HepG2 (cell line): ENCODE measurements around the gene SARS2. TPM values are rescaled to one million over a fixed set of nuclear protein-coding genes. Genes with fewer than 3 reads are reported as not detected.

Experiments used
- ARNT2 ChIP-seq: sonication (generic); formaldehyde crosslinking; IDR thresholded peaks from 2 replicates; pipeline ENCODE4 v1.8.0; 2022; ENCODE audit warnings: mild to moderate bottlenecking, low read depth, missing genetic modification reagents, moderate library complexity
- EEA1 ChIP-seq: sonication (generic); formaldehyde crosslinking; IDR thresholded peaks from 2 replicates; pipeline ENCODE4 v1.5.1; 2020; ENCODE audit warnings: mild to moderate bottlenecking, missing genetic modification reagents, borderline replicate concordance
- HNRNPLL ChIP-seq: fragments of 200-400 bp; formaldehyde crosslinking; IDR thresholded peaks from 2 replicates; pipeline ENCODE4 v1.6.1; 2017; ENCODE audit warnings: mild to moderate bottlenecking, low read depth, low read length; ENCODE audit not compliant: poor library complexity, severe bottlenecking
- ISL2 ChIP-seq: sonication (generic); formaldehyde crosslinking; IDR thresholded peaks from 2 replicates; pipeline ENCODE4 v1.5.0; 2020; ENCODE audit warnings: missing genetic modification reagents
- POLR2G ChIP-seq: fragments of 200-400 bp; formaldehyde crosslinking; IDR thresholded peaks from 2 replicates; pipeline ENCODE4 v1.6.1; 2018; ENCODE audit warnings: mild to moderate bottlenecking, low read depth, low read length, moderate library complexity
- RFXAP ChIP-seq: sonication (generic); formaldehyde crosslinking; IDR thresholded peaks from 2 replicates; pipeline ENCODE4 v1.4.0; 2020; ENCODE audit warnings: missing genetic modification reagents, borderline replicate concordance
- STAT5B ChIP-seq: sonication (generic); formaldehyde crosslinking; IDR thresholded peaks from 2 replicates; pipeline ENCODE4 v1.4.0; 2020; ENCODE audit warnings: missing genetic modification reagents
- TMF1 ChIP-seq: sonication (generic); formaldehyde crosslinking; IDR thresholded peaks from 2 replicates; pipeline ENCODE4 v1.8.1; 2022; ENCODE audit warnings: low read depth, missing genetic modification reagents
- ZFP36L1 ChIP-seq: sonication (generic); formaldehyde crosslinking; IDR thresholded peaks from 2 replicates; pipeline ENCODE4 v1.8.0; 2022; ENCODE audit warnings: mild to moderate bottlenecking, missing genetic modification reagents, moderate library complexity
- ZMYM4 ChIP-seq: sonication (generic); formaldehyde crosslinking; IDR thresholded peaks from 2 replicates; pipeline ENCODE4 v1.8.1; 2023; ENCODE audit warnings: mild to moderate bottlenecking, missing genetic modification reagents
- ZNF430 ChIP-seq: sonication (generic); formaldehyde crosslinking; IDR thresholded peaks from 2 replicates; pipeline ENCODE4 v1.9.0; 2021; ENCODE audit warnings: mild to moderate bottlenecking, missing genetic modification reagents
- ZNF44 ChIP-seq: sonication (generic); formaldehyde crosslinking; IDR thresholded peaks from 2 replicates; pipeline ENCODE4 v1.5.1; 2020; ENCODE audit warnings: mild to moderate bottlenecking, missing genetic modification reagents
- ZNF501 ChIP-seq: sonication (generic); formaldehyde crosslinking; IDR thresholded peaks from 2 replicates; pipeline ENCODE4 v1.5.1; 2020; ENCODE audit warnings: mild to moderate bottlenecking, moderate library complexity, missing genetic modification reagents
- polyA plus RNA-seq, 8 experiments: library from polyadenylated mRNA; depleted of rRNA in 3 of 8; stranded (reverse) in 7 of 8; unstranded in 1 of 8; fragments of >200 nt; fragmentation: Illumina TruSeq in 4 of 8; extraction: Trizol in 4 of 8; gene quantifications; 2 replicates each; pipeline versions ENCODE4 v1.2.1 to v1.2.3, GENCODE V29; 2011 to 2016; ENCODE audit warnings: low read depth in 4 of 8, missing spikeins in 1 of 8, mixed read lengths in 1 of 8; ENCODE audit not compliant: insufficient read depth in 1 of 8
- total RNA-seq, 5 experiments: library from RNA; depleted of rRNA; stranded (reverse); fragments of >200 nt; fragmentation: Illumina TruSeq; extraction: Trizol; gene quantifications; 2 replicates each; pipeline ENCODE4 v1.2.3, GENCODE V29; 2016; ENCODE audit warnings: low read depth in 1 of 5
- TF ChIP-seq, protein P1 (sequence below): sonication (generic); formaldehyde crosslinking; IDR thresholded peaks from 2 replicates; pipeline ENCODE4; 2020; ENCODE audit warnings: missing genetic modification reagents, mild to moderate bottlenecking, borderline replicate concordance
- TF ChIP-seq, protein P2 (sequence below): sonication (generic); formaldehyde crosslinking; IDR thresholded peaks from 2 replicates; pipeline ENCODE4 v1.5.0; 2020; ENCODE audit warnings: mild to moderate bottlenecking, missing genetic modification reagents
- TF ChIP-seq, protein P3 (sequence below): sonication (generic); formaldehyde crosslinking; IDR thresholded peaks from 2 replicates; pipeline ENCODE4 v1.4.0; 2020; ENCODE audit warnings: mild to moderate bottlenecking, missing genetic modification reagents

The SARS2 gene
- total and polyA plus RNA-seq, 2 of the 13 experiments (the other 11 are each of a cell fraction or from before 2014, with no cell fraction given), result 40.0 to 48.6 TPM

DNA sequence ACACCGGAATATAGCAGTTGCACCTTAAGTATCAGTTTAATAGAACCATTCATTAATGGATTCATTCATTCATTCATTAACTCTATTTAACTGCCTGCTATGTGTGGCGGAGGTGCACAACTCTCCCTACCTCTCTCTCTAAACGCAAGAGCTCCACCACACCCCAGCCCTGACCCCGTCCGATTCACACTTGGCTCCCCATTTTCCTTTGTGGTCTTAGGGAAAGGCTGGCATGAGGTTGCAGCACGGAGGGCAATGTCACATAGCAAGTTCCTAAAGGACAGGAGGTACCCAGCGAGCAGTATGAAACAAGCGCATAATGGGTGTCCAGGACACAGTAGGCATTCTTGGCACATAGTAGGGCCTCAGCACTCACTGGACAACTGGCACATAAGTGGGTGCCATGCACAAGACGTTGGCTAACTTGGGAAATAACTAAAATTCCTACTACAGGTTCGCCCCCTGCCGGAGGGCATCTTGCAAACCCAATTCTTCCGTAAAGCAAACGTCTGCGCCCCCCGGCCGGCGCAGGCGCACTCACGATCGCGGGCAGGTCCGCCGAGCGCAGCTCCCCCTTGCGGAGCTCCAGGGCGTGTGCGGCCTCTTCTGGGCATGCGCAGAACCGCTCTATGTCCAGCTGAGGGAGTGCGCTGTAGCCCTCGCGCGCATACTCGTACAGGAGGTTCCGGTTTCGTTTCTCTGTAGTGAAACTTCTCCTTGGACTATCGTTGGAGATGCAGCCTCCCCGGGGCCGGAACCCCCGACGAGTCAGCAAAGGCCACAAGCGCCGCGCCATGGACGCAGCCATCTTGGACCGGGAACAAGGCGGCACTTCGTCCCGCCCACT lies at the start of gene SARS2 (continued):
- TF ChIP-seq, protein P1, sequence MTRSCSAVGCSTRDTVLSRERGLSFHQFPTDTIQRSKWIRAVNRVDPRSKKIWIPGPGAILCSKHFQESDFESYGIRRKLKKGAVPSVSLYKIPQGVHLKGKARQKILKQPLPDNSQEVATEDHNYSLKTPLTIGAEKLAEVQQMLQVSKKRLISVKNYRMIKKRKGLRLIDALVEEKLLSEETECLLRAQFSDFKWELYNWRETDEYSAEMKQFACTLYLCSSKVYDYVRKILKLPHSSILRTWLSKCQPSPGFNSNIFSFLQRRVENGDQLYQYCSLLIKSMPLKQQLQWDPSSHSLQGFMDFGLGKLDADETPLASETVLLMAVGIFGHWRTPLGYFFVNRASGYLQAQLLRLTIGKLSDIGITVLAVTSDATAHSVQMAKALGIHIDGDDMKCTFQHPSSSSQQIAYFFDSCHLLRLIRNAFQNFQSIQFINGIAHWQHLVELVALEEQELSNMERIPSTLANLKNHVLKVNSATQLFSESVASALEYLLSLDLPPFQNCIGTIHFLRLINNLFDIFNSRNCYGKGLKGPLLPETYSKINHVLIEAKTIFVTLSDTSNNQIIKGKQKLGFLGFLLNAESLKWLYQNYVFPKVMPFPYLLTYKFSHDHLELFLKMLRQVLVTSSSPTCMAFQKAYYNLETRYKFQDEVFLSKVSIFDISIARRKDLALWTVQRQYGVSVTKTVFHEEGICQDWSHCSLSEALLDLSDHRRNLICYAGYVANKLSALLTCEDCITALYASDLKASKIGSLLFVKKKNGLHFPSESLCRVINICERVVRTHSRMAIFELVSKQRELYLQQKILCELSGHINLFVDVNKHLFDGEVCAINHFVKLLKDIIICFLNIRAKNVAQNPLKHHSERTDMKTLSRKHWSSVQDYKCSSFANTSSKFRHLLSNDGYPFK (CRISPR knock-in tag), result peak; percentile 95; the same call in 1 of the 2 replicates
- TF ChIP-seq POLR2G (peak; percentile 94; the same call in 1 of the 2 replicates), HNRNPLL (peak; percentile 62), EEA1 (CRISPR knock-in tag) (peak; percentile 61; the same call in 1 of the 2 replicates), ARNT2 (CRISPR knock-in tag) (peak; percentile 41; the same call in 1 of the 2 replicates), TMF1 (CRISPR knock-in tag) (no peak), RFXAP (CRISPR knock-in tag) (0 out of 2 replicates have a peak, but pooled peaks have one; percentile 19), STAT5B (CRISPR knock-in tag) (no peak), ZNF430 (CRISPR knock-in tag) (peak; percentile 27; the same call in 1 of the 2 replicates), ZFP36L1 (0 out of 2 replicates have a peak, but pooled peaks have one; percentile 19), ZNF501 (peak; percentile 91), ZMYM4 (CRISPR knock-in tag) (peak; percentile 36; the same call in 1 of the 2 replicates), ZNF44 (0 out of 2 replicates have a peak, but pooled peaks have one; percentile 39), ISL2 (CRISPR knock-in tag) (peak; percentile 51; the same call in 1 of the 2 replicates)
- TF ChIP-seq, protein P2, sequence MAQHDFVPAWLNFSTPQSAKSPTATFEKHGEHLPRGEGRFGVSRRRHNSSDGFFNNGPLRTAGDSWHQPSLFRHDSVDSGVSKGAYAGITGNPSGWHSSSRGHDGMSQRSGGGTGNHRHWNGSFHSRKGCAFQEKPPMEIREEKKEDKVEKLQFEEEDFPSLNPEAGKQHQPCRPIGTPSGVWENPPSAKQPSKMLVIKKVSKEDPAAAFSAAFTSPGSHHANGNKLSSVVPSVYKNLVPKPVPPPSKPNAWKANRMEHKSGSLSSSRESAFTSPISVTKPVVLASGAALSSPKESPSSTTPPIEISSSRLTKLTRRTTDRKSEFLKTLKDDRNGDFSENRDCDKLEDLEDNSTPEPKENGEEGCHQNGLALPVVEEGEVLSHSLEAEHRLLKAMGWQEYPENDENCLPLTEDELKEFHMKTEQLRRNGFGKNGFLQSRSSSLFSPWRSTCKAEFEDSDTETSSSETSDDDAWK, result no peak
- TF ChIP-seq, protein P3, sequence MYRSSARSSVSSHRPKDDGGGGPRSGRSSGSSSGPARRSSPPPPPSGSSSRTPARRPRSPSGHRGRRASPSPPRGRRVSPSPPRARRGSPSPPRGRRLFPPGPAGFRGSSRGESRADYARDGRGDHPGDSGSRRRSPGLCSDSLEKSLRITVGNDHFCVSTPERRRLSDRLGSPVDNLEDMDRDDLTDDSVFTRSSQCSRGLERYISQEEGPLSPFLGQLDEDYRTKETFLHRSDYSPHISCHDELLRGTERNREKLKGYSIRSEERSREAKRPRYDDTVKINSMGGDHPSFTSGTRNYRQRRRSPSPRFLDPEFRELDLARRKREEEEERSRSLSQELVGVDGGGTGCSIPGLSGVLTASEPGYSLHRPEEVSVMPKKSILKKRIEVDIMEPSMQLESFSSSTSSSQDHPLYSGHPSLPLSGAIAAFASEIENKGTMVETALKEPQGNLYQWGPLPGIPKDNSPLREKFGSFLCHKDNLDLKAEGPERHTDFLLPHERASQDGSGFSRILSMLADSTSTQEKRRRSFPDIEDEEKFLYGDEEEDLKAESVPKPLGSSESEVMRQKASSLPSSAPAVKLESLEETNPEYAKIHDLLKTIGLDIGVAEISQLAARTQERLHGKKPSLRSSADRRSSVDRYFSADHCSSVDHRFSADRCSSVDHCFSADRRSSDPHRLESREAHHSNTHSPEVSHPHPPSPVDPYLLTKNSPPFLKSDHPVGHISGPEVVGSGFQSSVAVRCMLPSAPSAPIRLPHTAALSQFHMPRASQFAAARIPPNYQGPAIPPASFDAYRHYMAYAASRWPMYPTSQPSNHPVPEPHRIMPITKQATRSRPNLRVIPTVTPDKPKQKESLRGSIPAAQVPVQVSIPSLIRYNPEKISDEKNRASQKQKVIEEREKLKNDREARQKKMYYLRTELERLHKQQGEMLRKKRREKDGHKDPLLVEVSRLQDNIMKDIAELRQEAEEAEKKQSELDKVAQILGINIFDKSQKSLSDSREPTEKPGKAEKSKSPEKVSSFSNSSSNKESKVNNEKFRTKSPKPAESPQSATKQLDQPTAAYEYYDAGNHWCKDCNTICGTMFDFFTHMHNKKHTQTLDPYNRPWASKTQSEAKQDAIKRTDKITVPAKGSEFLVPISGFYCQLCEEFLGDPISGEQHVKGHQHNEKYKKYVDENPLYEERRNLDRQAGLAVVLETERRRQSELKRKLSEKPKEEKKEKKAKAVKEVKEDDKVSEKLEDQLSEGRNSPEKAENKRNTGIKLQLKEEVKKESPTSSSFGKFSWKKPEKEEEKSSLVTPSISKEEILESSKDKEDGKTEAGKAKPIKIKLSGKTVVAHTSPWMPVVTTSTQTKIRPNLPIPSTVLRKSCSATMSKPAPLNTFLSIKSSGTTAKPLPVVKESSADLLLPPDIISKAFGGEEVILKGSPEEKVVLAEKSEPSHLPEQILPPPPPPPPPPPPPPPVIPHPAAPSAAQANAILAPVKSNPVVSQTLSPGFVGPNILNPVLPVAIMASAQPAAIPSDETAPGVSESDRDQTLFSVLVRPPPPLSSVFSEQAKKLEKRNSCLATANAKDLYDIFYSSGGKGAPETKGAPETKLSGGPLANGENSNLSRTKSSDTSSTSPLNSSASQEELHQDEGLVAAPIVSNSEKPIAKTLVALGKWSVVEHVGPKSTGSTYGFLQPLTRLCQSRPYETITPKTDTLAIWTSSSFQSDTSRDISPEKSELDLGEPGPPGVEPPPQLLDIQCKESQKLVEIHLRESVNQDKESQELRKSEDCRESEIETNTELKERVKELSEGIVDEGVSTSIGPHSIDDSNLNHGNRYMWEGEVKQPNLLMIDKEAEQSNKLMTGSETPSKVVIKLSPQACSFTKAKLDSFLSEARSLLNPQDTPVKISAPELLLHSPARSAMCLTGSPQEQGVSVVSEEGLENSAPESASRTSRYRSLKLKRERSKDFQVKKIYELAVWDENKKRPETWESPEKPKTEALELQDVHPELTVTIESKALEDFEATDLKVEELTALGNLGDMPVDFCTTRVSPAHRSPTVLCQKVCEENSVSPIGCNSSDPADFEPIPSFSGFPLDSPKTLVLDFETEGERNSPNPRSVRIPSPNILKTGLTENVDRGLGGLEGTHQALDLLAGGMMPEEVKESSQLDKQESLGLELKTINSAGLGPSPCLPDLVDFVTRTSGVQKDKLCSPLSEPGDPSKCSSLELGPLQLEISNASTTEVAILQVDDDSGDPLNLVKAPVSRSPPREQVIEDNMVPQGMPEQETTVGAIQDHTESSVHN, result no peak
